H9 (cell line): ENCODE measurements around the gene MFAP3. TPM values are rescaled to one million over a fixed set of nuclear protein-coding genes. Genes with fewer than 3 reads are reported as not detected.
A peak's percentile ranks its signal among the peaks of the same experiment; 100 is the strongest.

ENCODE experiments used
- DNase-seq: peaks from one replicate; pipeline ENCODE4 v3.0.0-alpha.2; 2017
- H2AFZ ChIP-seq: one replicate; pipeline ENCODE4 v1.6.1; 2013; ENCODE audit warnings: mild to moderate bottlenecking, low read length, control low read depth, moderate library complexity
- H2AK5ac ChIP-seq: 2 replicates; pipeline ENCODE4 v1.6.1; 2013; ENCODE audit warnings: low read length, control low read depth, mixed read lengths; ENCODE audit not compliant: insufficient read length
- H2BK120ac ChIP-seq: one replicate; pipeline ENCODE4 v1.6.1; 2013; ENCODE audit warnings: low read depth, mild to moderate bottlenecking, low read length, control low read depth, inconsistent platforms; ENCODE audit not compliant: poor library complexity, severe bottlenecking
- H2BK12ac ChIP-seq: 2 replicates; pipeline ENCODE4 v1.6.1; 2013; ENCODE audit warnings: low read length, control low read depth, mixed read lengths, low read depth; ENCODE audit not compliant: insufficient read length
- H2BK15ac ChIP-seq: 2 replicates; pipeline ENCODE4 v1.6.1; 2013; ENCODE audit warnings: low read depth, low read length, control low read depth
- H2BK20ac ChIP-seq: one replicate; pipeline ENCODE4 v1.6.1; 2013; ENCODE audit warnings: low read depth, mild to moderate bottlenecking, low read length, control low read depth, inconsistent platforms; ENCODE audit not compliant: poor library complexity, severe bottlenecking
- H2BK5ac ChIP-seq: 2 replicates; pipeline ENCODE4 v1.6.1; 2013; ENCODE audit warnings: low read length, control low read depth, mixed read lengths; ENCODE audit not compliant: insufficient read length
- H3K14ac ChIP-seq: 2 replicates; pipeline ENCODE4 v1.6.1; 2013; ENCODE audit warnings: low read length, control low read depth; ENCODE audit not compliant: insufficient read depth
- H3K18ac ChIP-seq: 2 replicates; pipeline ENCODE4 v1.6.1; 2013; ENCODE audit warnings: low read depth, mild to moderate bottlenecking, mixed read lengths, low read length, control low read depth; ENCODE audit not compliant: insufficient read length
- H3K23ac ChIP-seq: 2 replicates; pipeline ENCODE4 v1.6.1; 2013; ENCODE audit warnings: low read length, control low read depth, mixed read lengths, low read depth; ENCODE audit not compliant: insufficient read length
- H3K23me2 ChIP-seq: 2 replicates; pipeline ENCODE4 v1.6.1; 2013; ENCODE audit warnings: low read depth, mild to moderate bottlenecking, mixed read lengths, low read length, control low read depth; ENCODE audit not compliant: insufficient read length, poor library complexity, severe bottlenecking
- H3K27ac ChIP-seq: 2 replicates; pipeline ENCODE4 v1.5.1; 2013; ENCODE audit warnings: low read length, control low read depth, mixed read lengths, low read depth; ENCODE audit not compliant: insufficient read length
- H3K27me3 ChIP-seq: 2 replicates; pipeline ENCODE4 v1.6.1; 2013; ENCODE audit warnings: low read length, control low read depth, inconsistent platforms; ENCODE audit not compliant: insufficient read depth
- H3K4ac ChIP-seq: 2 replicates; pipeline ENCODE4 v1.6.1; 2013; ENCODE audit warnings: low read depth, mild to moderate bottlenecking, control low read depth, inconsistent platforms, low read length, moderate library complexity
- H3K4me1 ChIP-seq: 2 replicates; pipeline ENCODE4 v1.6.1; 2013; ENCODE audit warnings: low read length, control low read depth, inconsistent platforms; ENCODE audit not compliant: insufficient read depth
- H3K4me2 ChIP-seq: 2 replicates; pipeline ENCODE4 v1.6.1; 2013; ENCODE audit warnings: low read length, control low read depth, mixed read lengths; ENCODE audit not compliant: insufficient read length, insufficient read depth
- H3K56ac ChIP-seq: 2 replicates; pipeline ENCODE4 v1.6.1; 2013; ENCODE audit warnings: low read depth, mild to moderate bottlenecking, mixed read lengths, low read length, control low read depth; ENCODE audit not compliant: insufficient read length
- H3K79me1 ChIP-seq: 2 replicates; pipeline ENCODE4 v1.6.1; 2013; ENCODE audit warnings: low read depth, mild to moderate bottlenecking, moderate library complexity, low read length, control low read depth, inconsistent platforms; ENCODE audit not compliant: insufficient read depth, poor library complexity, severe bottlenecking
- H3K79me2 ChIP-seq: 2 replicates; pipeline ENCODE4 v1.6.1; 2013; ENCODE audit warnings: low read length, control low read depth, inconsistent platforms; ENCODE audit not compliant: insufficient read depth
- H3K9ac ChIP-seq: 2 replicates; pipeline ENCODE4 v1.6.1; 2013; ENCODE audit warnings: low read length, control low read depth, mixed read lengths; ENCODE audit not compliant: insufficient read length; ENCODE audit errors: extremely low read depth
- H3K9me3 ChIP-seq: one replicate; pipeline ENCODE4 v1.6.1; 2013; ENCODE audit warnings: low read depth, low read length, inconsistent platforms; ENCODE audit not compliant: control insufficient read depth
- H3T11ph ChIP-seq: one replicate; pipeline ENCODE4 v1.6.1; 2013; ENCODE audit warnings: mild to moderate bottlenecking, low read length, control low read depth, inconsistent platforms
- H4K20me1 ChIP-seq: one replicate; pipeline ENCODE4 v1.6.1; 2013; ENCODE audit not compliant: control insufficient read depth, insufficient read length, insufficient read depth
- H4K5ac ChIP-seq: 2 replicates; pipeline ENCODE4 v1.6.1; 2013; ENCODE audit warnings: low read depth, mild to moderate bottlenecking, mixed read lengths, low read length, control low read depth; ENCODE audit not compliant: insufficient read length
- H4K8ac ChIP-seq: replicated peaks from 2 replicates; pipeline ENCODE4 v1.6.1; 2013; ENCODE audit warnings: low read length, control low read depth, mixed read lengths, low read depth; ENCODE audit not compliant: insufficient read length
- H4K91ac ChIP-seq: 2 replicates; pipeline ENCODE4 v1.6.1; 2013; ENCODE audit warnings: low read depth, mild to moderate bottlenecking, moderate library complexity, mixed read lengths, low read length, control low read depth; ENCODE audit not compliant: insufficient read length
- H3K27ac Mint-ChIP-seq, 3 experiments: 2 replicates in 2 of 3; 3 replicates in 1 of 3; pipeline ENCODE4 v1.8.0; 2020 to 2021; ENCODE audit warnings: mixed read lengths in 3 of 3, mild to moderate bottlenecking in 1 of 3, moderate library complexity in 1 of 3
- H3K27me3 Mint-ChIP-seq: 2 replicates; pipeline ENCODE4 v1.8.0; 2021; ENCODE audit warnings: low read depth, mild to moderate bottlenecking, moderate library complexity, mixed read lengths
- H3K36me3 Mint-ChIP-seq, 3 experiments: 2 replicates in 2 of 3; 3 replicates in 1 of 3; pipeline ENCODE4 v1.8.0; 2020 to 2021; ENCODE audit warnings: low read depth in 3 of 3, mixed read lengths in 3 of 3; ENCODE audit not compliant: insufficient read depth in 1 of 3
- H3K4me1 Mint-ChIP-seq, 2 experiments: 2 replicates each; pipeline ENCODE4 v1.8.0; 2020; ENCODE audit warnings: mixed read lengths in 2 of 2
- H3K4me3 Mint-ChIP-seq, 2 experiments: 2 replicates in 1 of 2; 3 replicates in 1 of 2; pipeline ENCODE4 v1.8.0; 2020 to 2021; ENCODE audit warnings: mild to moderate bottlenecking in 2 of 2, mixed read lengths in 2 of 2, moderate library complexity in 1 of 2
- H3K9me3 Mint-ChIP-seq, 2 experiments: 2 replicates in 1 of 2; 3 replicates in 1 of 2; pipeline ENCODE4 v1.8.0; 2020; ENCODE audit warnings: mild to moderate bottlenecking in 2 of 2, mixed read lengths in 2 of 2, moderate library complexity in 1 of 2
- WGBS: extraction: QIAGEN DNeasy Blood & Tissue Kit; methylation state at CpG from one replicate; pipeline ENCODE4 v1.1.7; 2013; ENCODE audit warnings: missing lambda C conversion rate, low lambda C conversion rate, mixed read lengths; ENCODE audit not compliant: insufficient read length; ENCODE audit errors: extremely low coverage; 5-methylcytosine and 5-hydroxymethylcytosine counted together
- total RNA-seq: library from RNA; stranded (reverse); gene quantifications from 2 replicates; pipeline ENCODE4 v1.2.1, GENCODE V29; 2021
- TF ChIP-seq, protein P1 (sequence below): fragments of 200-600 bp; sonication (generic); conservative IDR thresholded peaks from 3 replicates; pipeline ENCODE4 v1.8.0; 2021; ENCODE audit warnings: antibody characterized with exemption, mild to moderate bottlenecking

MFAP3 gene
- total RNA-seq, 1 experiment from 2014 or later: 24.5 TPM

DNA sequence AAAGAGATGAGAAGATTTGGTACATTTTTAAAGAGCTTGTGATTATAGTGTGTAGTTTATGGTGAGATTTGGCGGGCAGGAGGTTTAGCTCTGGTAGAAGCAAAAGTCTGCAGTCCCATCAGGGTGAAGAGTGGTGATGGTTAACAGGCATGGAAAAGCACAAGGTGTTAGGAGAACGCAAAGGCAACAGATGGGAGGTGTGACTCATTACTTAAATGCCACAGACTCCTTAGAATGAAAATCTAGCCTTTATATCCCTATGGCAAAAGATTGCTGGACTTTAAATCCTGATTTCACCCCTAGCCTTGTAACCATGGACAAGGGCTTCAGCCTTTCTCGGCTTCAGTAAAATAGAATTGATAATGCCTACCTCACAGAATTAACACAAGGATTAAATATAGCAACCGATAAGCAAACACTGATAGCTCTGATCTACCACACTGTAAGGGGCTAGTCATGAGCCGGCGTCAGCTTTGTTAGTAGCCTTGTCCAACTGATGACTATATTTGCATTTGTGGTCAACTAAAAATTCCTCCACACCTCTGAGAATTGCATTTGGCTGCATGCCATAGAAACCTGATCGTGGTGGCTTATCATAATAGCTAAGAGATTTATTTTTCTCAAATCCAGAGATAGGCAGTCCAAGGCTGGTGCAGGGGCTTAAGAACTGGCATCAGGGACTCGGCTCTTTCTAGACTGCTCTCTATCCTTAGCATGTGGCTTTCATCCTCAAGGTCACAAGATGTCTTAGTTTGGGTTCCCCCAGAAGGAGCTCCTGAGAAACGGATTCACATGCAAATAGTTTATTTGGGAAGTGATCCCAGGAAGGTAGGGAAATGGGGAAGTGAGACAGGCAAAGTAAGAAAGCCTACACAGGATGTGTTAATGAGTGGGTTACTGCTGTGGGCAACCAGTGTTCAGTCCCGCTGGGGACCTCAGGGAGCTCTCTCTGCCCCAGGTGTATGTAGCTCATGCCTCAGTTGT lies 19.6 kb downstream of the MFAP3 start:
- H2BK5ac ChIP-seq: no peak overlapping the region
- 0 out of 2 replicates have a peak, but pooled peaks cover 3% of the 10 kb centered on the region for H3K4me1 ChIP-seq
- no peak overlapping the region for H3K27ac ChIP-seq
- no peak overlapping the region for H2BK12ac ChIP-seq
- TF ChIP-seq, protein P1, sequence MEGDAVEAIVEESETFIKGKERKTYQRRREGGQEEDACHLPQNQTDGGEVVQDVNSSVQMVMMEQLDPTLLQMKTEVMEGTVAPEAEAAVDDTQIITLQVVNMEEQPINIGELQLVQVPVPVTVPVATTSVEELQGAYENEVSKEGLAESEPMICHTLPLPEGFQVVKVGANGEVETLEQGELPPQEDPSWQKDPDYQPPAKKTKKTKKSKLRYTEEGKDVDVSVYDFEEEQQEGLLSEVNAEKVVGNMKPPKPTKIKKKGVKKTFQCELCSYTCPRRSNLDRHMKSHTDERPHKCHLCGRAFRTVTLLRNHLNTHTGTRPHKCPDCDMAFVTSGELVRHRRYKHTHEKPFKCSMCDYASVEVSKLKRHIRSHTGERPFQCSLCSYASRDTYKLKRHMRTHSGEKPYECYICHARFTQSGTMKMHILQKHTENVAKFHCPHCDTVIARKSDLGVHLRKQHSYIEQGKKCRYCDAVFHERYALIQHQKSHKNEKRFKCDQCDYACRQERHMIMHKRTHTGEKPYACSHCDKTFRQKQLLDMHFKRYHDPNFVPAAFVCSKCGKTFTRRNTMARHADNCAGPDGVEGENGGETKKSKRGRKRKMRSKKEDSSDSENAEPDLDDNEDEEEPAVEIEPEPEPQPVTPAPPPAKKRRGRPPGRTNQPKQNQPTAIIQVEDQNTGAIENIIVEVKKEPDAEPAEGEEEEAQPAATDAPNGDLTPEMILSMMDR: no peak
- H2BK15ac ChIP-seq: no peak overlapping the region
- no peaks in the 10 kb centered on the region for H3K9me3 Mint-ChIP-seq
- no peaks in the 10 kb centered on the region for H3K79me1 ChIP-seq
- H3K18ac ChIP-seq: no peak overlapping the region
- no CpG with 5 or more reads among the region's 10 CpGs for WGBS
- H4K20me1 ChIP-seq: no peaks in the 10 kb centered on the region
- no peak overlapping the region for H3K9ac ChIP-seq
- no peak overlapping the region for H4K91ac ChIP-seq
- no peaks in the 10 kb centered on the region for H3K27me3 ChIP-seq
- H2AFZ ChIP-seq: no peak overlapping the region
- no peak overlapping the region for H3K23ac ChIP-seq
- peak overlapping the region in 1 of 3 experiments; percentile 57; a peak in 2 of 7 replicates for H3K27ac Mint-ChIP-seq
- H3K4me1 Mint-ChIP-seq: peaks cover 16% of the 10 kb centered on the region in 2 experiments
- H3K9me3 ChIP-seq: no peaks in the 10 kb centered on the region
- H4K8ac ChIP-seq: no peak overlapping the region
- H2BK120ac ChIP-seq: no peak overlapping the region
- no peak for DNase-seq
- no peak overlapping the region for H2AK5ac ChIP-seq
- peaks cover 0 to 14% (median 7%) of the 10 kb centered on the region in 3 experiments; a peak in 4 of 7 replicates for H3K36me3 Mint-ChIP-seq
- H3K23me2 ChIP-seq: no peaks in the 10 kb centered on the region
- peaks cover 1% of the 10 kb centered on the region; the same call in 1 of the 2 replicates for H3K27me3 Mint-ChIP-seq
- H3K4ac ChIP-seq: no peak overlapping the region
- H4K5ac ChIP-seq: no peak overlapping the region
- H3T11ph ChIP-seq: no peak overlapping the region
- no peak overlapping the region for H3K4me3 Mint-ChIP-seq
- H3K14ac ChIP-seq: no peak overlapping the region
- no peak overlapping the region for H3K56ac ChIP-seq
- no peaks in the 10 kb centered on the region for H3K79me2 ChIP-seq
- H2BK20ac ChIP-seq: no peak overlapping the region
- no peak overlapping the region for H3K4me2 ChIP-seq
